AG04449 (cell line): ENCODE results near the gene BRD4.

ENCODE experiments used
- CTCF ChIA-PET: fragments of 350-600 bp; formaldehyde crosslinking; extraction: SDS; loops from one replicate; lab custom pipeline; 2021; ENCODE audit warnings: antibody characterized with exemption; lab: Yijun Ruan, JAX
- POLR2A ChIA-PET: fragments of 400-600, 350-600 bp; formaldehyde crosslinking; extraction: SDS; loops from one replicate; lab custom pipeline; 2020; ENCODE audit warnings: antibody characterized with exemption, inconsistent platforms; lab: Yijun Ruan, JAX
- DNase-seq: peaks from one replicate; pipeline ENCODE4 v3.0.0-alpha.2; 2010; ENCODE audit warnings: low read depth, low spot score
- H3K4me3 ChIP-seq: 2 replicates; pipeline ENCODE4 v1.5.1; 2011; ENCODE audit warnings: low read depth, mild to moderate bottlenecking, control low read depth, low read length
- TF ChIP-seq, protein P1 (sequence below): IDR thresholded peaks from one replicate; pipeline ENCODE4 v1.5.1; 2011; ENCODE audit warnings: mild to moderate bottlenecking, moderate library complexity, low read length, control low read depth, inconsistent platforms; ENCODE audit not compliant: insufficient read depth; ENCODE audit errors: missing control alignments

The BRD4 gene

DNA sequence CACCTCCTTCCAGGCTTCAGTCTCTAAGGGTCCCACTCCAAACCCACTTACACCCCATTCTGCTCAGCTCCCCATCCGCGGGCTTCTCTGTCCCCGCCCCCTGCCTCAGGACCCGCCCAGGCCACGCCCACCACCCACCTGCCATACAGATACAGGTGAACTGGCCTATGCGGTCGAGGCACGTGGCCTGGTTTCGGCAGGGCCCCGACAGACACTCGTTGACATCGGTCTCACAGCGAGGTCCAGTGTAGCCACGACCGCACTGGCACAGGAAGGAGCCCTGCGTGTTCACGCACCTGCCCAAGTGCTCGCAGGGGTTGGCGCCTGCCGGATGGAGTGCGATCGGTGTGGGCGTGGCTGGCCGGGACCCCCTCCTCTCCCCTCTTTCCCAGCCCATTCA is 143.5 kb downstream of the BRD4 start:
- no peak for DNase-seq
- H3K4me3 ChIP-seq, result no peak overlapping the region
- TF ChIP-seq, protein P1, sequence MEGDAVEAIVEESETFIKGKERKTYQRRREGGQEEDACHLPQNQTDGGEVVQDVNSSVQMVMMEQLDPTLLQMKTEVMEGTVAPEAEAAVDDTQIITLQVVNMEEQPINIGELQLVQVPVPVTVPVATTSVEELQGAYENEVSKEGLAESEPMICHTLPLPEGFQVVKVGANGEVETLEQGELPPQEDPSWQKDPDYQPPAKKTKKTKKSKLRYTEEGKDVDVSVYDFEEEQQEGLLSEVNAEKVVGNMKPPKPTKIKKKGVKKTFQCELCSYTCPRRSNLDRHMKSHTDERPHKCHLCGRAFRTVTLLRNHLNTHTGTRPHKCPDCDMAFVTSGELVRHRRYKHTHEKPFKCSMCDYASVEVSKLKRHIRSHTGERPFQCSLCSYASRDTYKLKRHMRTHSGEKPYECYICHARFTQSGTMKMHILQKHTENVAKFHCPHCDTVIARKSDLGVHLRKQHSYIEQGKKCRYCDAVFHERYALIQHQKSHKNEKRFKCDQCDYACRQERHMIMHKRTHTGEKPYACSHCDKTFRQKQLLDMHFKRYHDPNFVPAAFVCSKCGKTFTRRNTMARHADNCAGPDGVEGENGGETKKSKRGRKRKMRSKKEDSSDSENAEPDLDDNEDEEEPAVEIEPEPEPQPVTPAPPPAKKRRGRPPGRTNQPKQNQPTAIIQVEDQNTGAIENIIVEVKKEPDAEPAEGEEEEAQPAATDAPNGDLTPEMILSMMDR, result no peak
- CTCF ChIA-PET, result interaction anchor here (2.6 kb wide), 1 partner anchor 11 kb away, joined by 11 read pairs; no protein-coding TSS in a partner anchor
- POLR2A ChIA-PET, result no interaction called here

GRCh38 chr19:15187026-15188007 is 145.0 kb downstream of the BRD4 start:
- DNase-seq, result no peak
- ChIA-PET CTCF (interaction anchor here (2.6 kb wide), 1 partner anchor 10 kb away, joined by 11 read pairs; no protein-coding TSS in a partner anchor), POLR2A (interaction anchor here (0.6 kb wide), 1 partner anchor 34 kb away, joined by 3 read pairs; no protein-coding TSS in a partner anchor)
- TF ChIP-seq, protein P1, result no peak
- H3K4me3 ChIP-seq, result no peak overlapping the region
